ENCODE measurements around the gene LOC128125822.

The LOC128125822 gene

DNA sequence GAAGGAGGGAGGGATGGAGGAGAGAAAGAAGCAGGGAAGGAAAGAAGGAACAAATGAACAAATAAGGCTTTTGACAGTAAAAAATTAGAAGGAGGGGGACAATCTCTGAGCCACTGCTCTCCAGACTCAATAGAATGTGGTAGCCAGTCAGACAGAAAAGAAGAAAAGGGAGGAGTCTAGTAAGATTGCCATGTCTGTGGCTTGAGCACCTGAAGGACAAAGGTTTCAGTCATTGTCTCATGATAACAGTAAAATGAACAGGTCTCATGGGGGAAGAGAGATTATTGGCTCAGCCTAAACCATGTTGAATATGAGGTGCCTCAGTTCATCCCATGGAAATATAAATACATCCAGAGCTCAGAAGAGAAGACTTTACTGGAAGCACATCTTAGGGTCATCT is 14.0 kb upstream of the LOC128125822 start:
- DNase-seq, result no peak

DNA sequence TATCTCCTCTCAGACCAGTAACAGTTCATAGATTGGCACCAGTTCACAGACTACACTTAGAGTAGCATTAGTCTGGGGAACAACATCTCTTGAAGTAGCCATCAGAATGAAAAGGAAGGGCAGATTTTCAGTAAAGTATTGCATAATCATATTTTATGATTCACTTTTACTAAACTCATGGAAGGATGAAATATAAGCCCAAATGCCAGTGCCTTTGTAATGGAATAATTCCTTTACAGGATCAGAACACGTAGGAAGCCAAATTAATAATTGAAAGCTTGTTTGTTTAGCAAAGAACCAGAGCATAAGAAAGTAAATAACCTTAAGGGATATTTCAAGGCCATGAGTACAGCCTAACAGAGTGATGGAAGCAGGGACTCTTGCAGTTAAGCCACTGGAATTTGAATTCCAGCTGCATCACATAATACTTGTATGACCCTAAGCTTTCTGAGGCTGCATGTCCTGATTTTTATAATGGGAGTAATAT is 11.4 kb upstream of the LOC128125822 start:
- DNase-seq, result peak; percentile 31

DNA sequence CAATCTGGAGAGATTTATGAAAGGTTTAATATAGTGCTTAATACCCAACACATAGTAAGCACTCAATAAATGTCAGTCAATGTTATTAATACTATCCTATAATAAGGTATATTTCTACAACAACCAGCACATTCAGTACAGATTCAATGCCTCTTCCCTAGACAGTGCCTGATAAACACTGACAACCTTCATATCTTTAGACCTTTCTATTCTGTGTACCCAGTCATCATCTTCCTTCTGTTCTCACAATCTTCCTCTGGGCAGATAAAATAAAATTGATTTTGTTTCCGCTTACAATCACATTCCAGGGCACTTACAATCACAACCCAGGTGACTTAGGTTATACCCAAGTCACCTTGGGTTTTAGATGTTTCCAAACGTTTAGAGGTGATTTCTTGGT is 11.0 kb upstream of the LOC128125822 start:
- DNase-seq, result no peak

DNA sequence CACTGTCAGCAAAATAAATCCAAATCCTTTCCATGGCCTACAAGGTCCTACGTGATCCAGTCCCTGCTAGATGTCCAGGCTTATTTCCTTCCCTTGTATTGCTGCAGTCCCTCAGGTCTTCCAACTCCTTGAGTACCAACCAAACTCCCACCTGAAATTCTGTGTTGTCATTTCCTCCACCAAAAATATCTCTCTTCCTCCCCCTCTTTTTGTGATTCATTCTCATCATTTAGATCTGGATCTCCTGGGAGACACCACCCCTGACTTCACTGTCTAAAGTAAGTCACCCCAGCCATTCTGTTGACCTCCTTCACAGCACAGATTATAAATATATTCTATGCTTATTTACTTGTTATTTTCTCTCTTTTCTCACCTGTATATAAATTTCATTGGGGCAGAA is 9.0 kb upstream of the LOC128125822 start:
- DNase-seq, result no peak

DNA sequence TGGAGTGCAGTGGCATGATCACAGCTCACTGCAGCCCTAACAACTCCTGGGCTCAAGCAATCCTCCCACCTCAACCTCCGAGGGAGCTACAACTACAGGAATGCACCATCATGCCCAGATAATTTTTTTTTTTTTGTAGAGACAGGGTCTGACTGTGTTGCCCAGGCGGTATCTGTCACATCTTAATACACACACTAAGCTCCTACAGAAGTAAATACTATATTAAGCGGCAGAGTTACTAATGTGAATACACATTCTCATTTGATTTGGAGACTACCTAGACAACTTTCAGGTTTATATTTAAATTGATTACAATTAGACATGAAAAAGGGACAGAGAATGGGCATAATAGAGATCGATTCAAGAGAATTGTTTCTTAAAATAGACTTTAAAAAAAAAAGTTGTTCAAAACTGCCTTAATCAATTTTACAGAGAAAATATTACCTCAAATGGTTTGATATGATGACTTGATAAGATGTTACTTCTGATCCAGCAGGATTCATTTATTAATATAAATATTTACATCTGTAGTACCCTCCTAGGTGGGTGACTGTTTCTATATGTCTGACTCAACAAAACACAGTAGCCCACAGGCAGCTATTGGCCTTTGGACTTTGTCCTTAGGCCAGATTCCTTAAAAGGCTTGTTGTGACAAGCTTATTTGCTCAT is 7.1 kb upstream of the LOC128125822 start:
- no peak for DNase-seq

DNA sequence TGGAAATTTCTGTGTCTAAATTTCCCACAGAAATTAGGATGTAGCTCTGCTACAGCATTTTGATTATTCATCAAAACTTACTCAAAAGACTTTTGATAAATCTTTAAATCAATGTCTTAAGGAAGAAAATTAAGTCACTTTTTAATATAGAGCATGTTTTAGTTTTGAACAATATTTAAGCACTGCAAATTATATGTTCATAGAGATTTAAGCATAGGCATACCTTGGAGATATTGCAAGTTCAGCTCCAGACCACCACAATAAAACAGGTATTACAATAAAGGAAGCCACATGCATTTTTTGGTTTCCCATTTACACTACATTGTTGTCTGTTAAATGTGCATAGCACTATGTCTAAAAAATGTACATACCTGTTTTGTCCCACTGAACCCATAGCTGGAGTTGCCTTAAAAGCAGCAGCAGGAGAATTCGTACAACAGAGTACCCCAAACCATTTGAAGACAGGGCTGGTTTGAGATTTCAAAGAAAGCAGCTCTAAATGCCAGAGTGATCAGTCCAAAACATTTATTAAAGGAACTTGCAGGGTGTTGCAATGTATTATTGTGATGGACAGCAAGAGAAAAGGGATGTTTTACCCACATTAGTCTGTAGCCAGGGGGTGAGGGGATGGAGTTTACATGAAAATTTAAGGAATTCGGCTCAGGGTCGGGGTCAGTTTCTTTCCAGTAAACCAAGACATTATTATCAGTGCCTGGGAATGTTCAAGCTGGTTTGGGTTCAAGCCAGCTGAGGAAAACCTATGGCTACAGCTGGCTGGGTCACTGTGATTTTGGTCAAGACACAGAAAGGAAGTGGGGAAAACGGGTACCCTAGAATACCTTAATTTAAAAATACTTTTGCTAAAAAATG is 6.3 kb upstream of the LOC128125822 start:
- peak; percentile 46 for DNase-seq

DNA sequence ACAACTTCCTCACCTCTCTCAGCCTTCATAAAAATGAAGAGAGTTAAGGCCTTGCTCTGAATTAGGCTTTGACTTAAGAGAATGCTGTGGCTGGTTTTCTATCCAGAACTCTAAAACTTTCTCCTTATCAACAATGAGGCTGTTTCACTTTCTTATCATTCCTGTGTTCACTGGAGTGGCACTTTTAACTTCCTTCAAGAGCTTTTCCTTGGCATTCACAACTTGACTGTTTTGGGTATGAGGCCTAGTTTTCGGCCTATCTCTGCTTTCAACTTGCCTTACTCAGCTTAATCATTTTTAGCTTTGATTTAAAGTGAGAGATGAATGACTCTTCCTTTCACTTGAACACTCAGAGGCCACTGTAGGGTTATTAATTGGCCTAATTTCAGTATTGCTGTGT is 4.3 kb upstream of the LOC128125822 start:
- no peak for DNase-seq

DNA sequence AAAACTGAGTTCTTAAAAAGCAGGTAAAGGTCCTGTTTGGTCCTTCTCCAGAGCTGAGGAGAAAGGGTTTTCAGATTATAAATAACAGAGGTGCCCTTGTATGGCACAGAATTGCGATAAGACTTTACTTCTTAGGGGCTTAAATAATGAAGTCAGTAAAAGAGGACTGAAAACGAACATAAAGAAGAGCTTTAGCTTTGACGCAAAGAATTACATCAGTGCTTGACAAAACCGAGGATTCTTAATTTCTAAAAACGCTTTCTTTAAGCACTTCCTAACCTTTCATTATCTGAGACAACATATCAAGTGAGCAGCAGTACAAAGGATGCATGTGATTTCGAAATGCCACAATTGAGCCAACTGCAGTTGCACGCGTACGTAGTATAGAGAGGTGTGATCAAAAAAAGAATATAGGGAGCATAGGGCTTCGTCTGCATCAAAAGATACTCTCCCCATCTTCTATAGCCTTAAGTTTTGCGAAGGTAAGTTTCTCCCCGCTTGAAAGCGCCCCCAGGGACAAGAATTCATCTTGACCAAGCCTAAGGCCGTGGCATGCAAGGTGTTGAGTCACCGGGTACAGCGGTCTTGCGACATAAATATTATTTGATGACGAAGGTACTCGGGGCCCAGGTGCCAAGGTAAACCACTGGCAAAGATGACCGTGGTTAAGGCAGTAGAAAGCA is 778 bp upstream of the LOC128125822 start:
- peak; percentile 75 for DNase-seq

DNA sequence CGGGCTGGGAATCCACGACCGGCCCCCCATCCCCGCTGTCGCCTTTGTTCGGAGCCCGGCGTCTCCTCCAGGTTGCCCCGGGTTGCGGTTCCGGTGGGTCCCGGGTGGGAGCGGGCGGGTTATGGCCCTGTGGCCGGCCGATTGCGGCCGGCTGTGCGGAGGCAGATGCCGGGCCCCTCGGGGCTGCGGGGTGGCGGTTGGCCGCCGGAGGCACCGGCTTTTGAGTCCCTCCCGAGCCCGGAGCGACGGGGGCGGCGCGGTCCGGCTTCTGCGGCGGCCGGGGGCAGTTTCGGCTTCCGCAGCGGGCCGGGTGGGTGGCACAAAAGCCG is 431 bp downstream of the LOC128125822 start:
- no peak for DNase-seq

DNA sequence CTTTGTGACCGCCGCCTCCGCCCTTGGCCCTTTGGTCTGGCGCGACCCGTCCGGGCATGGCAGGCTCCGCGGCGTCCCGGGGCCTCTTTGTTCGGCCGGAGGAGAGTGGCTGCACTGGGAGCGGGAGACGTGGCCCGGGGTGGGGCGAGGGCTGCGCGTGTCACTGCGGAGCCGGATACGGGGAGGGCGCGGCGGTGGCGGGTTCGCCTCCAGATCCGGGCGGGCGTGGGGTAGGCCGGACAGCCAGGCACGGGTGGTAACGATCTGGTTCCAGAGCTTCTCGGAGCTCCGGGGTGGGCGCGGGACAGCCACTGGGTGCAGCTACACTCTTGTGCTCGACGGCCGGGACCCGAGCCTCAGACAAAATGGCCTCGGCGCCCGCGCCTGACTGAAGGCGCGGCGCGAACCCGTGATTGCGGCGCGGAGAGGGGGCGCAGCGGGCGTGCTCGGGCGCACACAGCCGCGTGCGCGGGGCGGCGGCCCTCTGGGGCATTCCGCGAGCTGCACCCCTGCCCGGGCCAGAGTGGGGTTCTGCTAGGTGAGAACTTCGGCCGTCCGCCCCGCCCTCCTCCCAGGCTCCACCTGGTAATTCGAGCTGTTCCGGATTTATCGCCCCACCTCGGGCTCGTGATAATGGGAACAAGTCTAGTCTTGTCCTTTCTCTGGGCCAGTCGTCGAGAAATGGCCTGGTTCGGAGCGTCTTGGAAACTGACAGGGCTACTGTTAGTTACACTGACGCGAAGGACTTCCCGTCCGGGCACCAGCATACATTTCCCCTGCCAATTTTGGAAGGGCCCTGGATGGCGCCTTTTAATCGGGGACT is 1.0 kb downstream of the LOC128125822 start:
- peak; percentile 57 for DNase-seq

DNA sequence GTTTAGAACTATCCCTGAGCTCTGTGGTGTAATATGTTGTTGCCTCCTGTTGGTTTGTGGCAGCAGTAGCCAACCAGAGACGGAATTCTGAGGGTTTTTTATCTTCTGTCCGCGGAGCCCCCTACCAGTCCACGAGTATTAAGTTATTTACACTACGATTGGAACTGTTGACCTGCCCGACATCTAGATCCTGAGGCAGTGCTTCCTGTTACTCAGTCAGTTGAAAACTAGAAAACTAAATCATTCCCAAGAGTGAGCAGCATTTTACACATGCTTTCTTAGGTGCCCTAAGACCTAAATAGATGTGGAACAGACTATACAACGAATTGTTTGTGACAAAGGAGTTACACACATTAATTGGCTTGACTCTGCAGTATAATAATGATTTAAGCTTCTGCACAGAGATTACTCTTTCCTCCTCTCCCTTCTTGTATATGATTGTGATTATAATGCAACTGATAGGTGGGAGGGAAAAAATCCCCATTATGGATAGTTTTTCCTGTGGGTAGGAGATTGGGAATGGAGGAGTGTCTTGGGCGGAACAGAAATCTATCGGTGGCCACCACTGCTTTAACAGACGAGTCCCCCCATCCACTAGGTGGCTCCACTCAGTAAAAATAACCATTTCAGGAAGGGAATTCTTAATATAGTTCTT is 1.7 kb downstream of the LOC128125822 start:
- DNase-seq, result peak; percentile 50

DNA sequence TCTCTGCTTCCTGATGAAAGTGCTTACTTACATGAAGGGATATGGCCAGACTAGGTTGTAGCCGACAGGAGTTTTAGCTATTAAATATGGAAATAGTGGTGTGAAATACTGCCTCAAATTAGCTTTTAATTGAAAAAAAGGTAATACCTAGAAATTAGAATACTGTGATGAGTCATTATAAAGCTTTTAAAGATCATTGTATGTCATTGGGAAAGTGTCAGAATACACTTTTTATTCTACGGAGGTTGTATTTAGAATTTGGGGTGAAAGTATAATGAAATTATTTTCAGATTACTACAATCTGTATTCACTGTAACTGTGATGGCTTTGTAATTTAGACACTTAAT is 2.2 kb downstream of the LOC128125822 start:
- DNase-seq, result no peak

DNA sequence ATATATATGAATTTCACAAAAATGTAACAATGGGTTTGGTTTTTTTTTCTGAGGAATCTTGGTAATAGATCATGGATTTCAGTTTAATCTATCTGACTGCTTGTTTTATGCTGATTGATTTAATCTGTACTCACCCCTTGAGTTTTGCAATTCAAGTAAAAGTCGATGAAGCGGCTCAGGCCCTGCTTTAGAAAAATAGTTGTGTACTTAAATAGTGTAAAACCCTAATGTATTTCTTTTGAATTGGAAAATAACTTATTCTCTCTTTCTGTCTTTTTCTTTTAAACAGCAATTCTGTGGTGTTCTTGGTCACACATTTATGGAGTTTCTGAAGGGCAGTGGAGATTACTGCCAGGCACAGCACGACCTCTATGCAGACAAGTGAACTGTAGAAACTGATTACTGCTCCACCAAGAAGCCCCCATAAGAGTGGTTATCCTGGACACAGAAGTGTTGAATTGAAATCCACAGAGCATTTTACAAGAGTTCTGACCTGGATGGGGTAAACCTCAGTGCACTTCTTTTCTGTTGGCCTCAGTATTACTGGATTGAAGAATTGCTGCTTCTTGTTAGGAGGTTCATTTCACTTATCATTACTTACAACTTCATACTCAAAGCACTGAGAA is 4.0 kb downstream of the LOC128125822 start:
- DNase-seq, result no peak

DNA sequence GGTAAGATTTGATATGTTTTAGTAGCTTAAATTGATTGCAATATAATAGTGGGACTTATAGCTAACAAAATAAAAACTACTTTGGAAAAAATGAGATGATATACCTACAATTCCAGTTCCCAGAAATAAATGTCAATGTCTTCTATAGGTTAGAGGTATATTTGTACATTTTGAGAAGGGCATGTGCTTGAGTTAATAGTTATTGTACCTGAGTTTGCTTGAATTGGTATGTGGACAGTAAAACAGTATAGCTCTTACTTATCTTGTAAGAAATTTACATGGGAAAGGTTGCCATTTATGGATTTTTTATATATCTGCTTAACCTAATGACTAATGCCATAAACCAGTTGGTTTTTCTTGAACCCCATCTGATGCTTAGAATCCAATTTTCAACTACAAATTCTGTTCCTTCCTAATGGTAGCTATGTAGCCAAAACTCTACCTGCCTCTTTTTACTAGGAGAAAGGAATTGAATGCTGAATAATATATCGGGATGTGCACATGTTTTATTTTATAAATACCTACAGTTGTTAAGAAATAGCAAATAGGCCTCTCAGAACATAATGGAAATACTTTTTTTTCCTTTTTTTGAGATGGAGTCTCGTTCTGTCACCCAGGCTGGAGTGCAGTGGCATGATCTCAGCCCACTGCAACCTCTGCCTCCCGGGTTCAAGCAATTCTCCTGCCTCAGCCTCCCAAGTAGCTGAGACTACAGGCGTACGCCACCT is 4.9 kb downstream of the LOC128125822 start:
- DNase-seq, result no peak

DNA sequence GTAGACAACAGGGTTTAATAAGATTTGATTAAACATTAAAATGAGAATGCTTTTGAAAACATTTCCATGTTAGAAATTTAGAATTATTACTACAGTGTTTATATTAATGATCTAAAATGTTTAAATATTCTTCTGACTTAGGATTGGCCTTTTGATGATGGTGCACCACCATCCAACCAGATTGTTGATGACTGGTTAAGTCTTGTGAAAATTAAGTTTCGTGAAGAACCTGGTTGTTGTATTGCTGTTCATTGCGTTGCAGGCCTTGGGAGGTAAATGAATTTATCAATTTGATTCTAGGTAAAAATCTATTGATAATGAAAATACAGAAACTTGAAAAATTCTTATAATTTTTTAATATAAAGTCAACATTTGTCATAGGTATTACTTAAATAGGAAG is 6.5 kb downstream of the LOC128125822 start:
- no peak for DNase-seq

DNA sequence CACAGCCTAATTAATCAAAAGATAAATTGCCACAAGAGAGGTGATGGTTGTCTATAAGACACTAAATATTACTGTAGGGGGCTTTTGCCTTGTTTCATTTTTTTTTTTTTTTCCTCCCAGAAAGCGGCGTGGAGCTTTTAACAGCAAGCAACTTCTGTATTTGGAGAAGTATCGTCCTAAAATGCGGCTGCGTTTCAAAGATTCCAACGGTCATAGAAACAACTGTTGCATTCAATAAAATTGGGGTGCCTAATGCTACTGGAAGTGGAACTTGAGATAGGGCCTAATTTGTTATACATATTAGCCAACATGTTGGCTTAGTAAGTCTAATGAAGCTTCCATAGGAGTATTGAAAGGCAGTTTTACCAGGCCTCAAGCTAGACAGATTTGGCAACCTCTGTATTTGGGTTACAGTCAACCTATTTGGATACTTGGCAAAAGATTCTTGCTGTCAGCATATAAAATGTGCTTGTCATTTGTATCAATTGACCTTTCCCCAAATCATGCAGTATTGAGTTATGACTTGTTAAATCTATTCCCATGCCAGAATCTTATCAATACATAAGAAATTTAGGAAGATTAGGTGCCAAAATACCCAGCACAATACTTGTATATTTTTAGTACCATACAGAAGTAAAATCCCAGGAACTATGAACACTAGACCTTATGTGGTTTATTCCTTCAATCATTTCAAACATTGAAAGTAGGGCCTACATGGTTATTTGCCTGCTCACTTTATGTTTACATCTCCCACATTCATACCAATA is 7.8 kb downstream of the LOC128125822 start:
- no peak for DNase-seq

DNA sequence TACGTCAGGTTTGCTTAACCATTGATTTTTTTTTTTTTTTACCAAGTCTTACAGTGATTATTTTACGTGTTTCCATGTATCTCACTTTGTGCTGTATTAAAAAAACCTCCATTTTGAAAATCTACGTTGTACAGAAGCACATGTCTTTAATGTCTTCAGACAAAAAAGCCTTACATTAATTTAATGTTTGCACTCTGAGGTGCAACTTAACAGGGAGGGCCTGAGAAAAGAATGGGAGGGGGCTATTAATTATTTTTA is 8.4 kb downstream of the LOC128125822 start:
- DNase-seq, result no peak

DNA sequence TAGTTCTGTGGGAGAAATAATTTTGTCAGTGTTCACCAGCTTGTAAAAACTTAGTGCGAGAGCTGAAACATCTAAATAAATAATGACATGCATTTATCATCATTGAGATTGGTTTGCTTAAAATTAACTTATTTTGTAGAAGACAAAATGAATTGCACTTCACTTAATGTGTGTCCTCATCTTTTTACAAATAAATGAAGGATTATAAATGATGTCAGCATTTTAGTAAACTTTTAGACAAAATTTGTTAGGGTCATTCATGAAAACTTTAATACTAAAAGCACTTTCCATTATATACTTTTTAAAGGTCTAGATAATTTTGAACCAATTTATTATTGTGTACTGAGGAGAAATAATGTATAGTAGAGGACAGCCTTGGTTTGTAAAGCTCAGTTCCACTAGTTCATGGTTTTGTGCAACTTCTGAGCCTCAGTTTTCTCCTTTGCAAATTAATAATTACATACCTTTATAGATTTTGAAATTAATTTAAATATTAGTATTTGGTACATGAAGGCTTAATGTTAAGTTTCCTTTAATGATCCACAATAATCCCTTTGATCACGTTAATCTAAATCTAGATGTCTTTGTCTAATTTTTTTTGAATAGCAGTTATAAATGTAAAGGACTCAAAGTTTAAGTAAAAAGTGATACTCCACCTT is 9.2 kb downstream of the LOC128125822 start:
- DNase-seq, result no peak

DNA sequence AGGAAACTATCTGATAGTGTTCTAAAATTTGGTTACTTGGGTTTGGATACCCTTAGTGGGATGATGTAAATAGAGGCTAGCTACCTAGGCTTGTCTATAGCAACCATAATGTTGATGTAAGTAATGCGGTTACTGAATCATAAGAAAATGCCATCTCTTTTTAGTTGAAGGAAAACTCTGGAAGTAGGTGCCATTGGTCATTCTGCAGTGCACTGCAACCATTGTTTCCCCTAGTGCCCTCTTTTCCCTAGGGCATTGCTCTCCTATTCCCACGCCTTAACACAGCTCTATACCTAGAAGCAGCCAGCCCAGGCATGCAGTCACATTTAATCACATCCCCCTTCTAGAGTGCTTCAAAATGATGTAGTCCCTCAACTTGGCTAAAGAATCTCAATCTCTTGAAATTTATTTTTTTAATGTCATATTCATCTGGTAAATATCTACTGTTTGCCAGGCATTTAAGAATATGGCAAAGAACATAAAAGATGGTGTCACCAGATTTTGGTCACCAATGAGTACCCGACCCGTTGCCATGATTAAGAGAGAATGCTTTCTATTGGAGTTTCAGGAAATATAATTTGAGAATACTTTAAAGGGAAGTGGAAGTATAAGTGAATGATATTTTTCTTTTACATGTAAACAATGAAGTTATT is 10.4 kb downstream of the LOC128125822 start:
- no peak for DNase-seq

DNA sequence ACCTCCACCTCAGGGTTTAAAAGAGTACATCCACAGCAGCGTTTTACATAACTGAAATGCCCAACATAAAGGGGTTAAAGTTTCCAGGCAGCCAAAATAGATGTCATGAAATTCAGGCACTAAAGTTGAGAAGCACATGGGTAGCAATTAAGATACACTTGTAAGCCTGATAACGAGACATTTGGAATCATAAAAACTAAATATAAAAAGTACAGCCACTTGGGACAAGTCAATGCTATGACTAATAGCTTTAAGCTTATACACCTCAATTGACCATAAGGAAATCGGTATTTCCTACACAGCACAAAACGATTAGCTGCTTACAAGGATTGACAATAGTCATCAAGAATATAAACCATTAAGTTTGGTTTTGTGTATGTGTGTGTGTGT is 11.8 kb downstream of the LOC128125822 start:
- DNase-seq, result no peak

Data from fibroblast of skin of right quadriceps (primary cell).